Lung (tissue), 12 donors: ENCODE results near the gene FRRS1. TPM values are rescaled to one million over a fixed set of nuclear protein-coding genes. Genes with fewer than 3 reads are reported as not detected.

Experiments used
- ATAC-seq: fragments of 200-7000 bp; cut with Tn5 transposase; one replicate; pipeline ENCODE4 v1.9.1; 2020; ENCODE audit warnings: moderate number of reproducible peaks; ENCODE audit not compliant: insufficient read depth, low FRiP score
- DNase-seq, 3 donors: peaks; one replicate each; pipeline ENCODE4 v3.0.0-alpha.2; 2013 to 2017
- H3K27ac ChIP-seq, 2 donors: one replicate each; pipeline ENCODE4 v1.5.1; 2013; ENCODE audit warnings: mild to moderate bottlenecking in 2 of 2, moderate library complexity in 2 of 2, control low read depth in 1 of 2, inconsistent platforms in 1 of 2, low read depth in 1 of 2, low read length in 1 of 2
- H3K27me3 ChIP-seq, 3 donors: one replicate each; pipeline ENCODE4 v1.5.1; 2013; ENCODE audit warnings: low read length in 2 of 3; ENCODE audit not compliant: control insufficient read depth in 3 of 3, insufficient read depth in 3 of 3
- H3K36me3 ChIP-seq, 4 donors: one replicate each; pipeline ENCODE4 v1.5.1; 2013; ENCODE audit warnings: low read length in 4 of 4, mild to moderate bottlenecking in 1 of 4, moderate library complexity in 1 of 4; ENCODE audit not compliant: control insufficient read depth in 4 of 4, insufficient read depth in 4 of 4
- H3K4me1 ChIP-seq, 5 donors: one replicate each; pipeline ENCODE4 v1.5.1; 2013; ENCODE audit warnings: low read length in 5 of 5, mild to moderate bottlenecking in 2 of 5, moderate library complexity in 1 of 5; ENCODE audit not compliant: control insufficient read depth in 5 of 5, insufficient read depth in 5 of 5
- H3K4me3 ChIP-seq: one replicate; pipeline ENCODE4 v1.5.1; 2013; ENCODE audit warnings: mild to moderate bottlenecking, control low read depth, moderate library complexity
- H3K9ac ChIP-seq, 2 donors: one replicate each; pipeline ENCODE4 v1.5.1; 2013; ENCODE audit warnings: low read length in 2 of 2, control low read depth in 1 of 2; ENCODE audit not compliant: insufficient read depth in 1 of 2
- H3K9me3 ChIP-seq, 4 donors: one replicate each; pipeline ENCODE4 v1.5.1; 2013; ENCODE audit warnings: low read length in 3 of 4, mild to moderate bottlenecking in 1 of 4, moderate library complexity in 1 of 4; ENCODE audit not compliant: control insufficient read depth in 4 of 4, insufficient read depth in 3 of 4
- WGBS, 2 donors: extraction: QIAGEN DNeasy Blood & Tissue Kit; methylation state at CpG; one replicate each; pipeline ENCODE4 v1.1.7; 2013; 5-methylcytosine and 5-hydroxymethylcytosine counted together
- polyA plus RNA-seq, 2 donors: library from polyadenylated mRNA; stranded (reverse); fragments of 200-250 nt; gene quantifications; one replicate each; pipeline ENCODE4 v1.2.1, GENCODE V29; 2013
- total RNA-seq, 2 donors: library from RNA; depleted of rRNA in 1 of 2; stranded (reverse); fragments of >200 nt in 1 of 2; gene quantifications; one replicate each; pipeline ENCODE4 v1.2.1, GENCODE V29; 2014 to 2021
- TF ChIP-seq, protein P1 (sequence below): IDR thresholded peaks from 2 replicates; pipeline ENCODE4 v1.5.1; 2012; ENCODE audit warnings: mild to moderate bottlenecking; ENCODE audit errors: control extremely low read depth, extremely low read depth
- donor health status: control.
- donor health status: control.
- donor health status: Bipolar disorder and iron deficiency.
- donor health status: healthy.
- donor health status: DM: yes; HTN: yes; CAD: no.

The FRRS1 gene
- total and polyA plus RNA-seq, 4 donors, result 0.67 to 12.1 (median 7.4) TPM

DNA sequence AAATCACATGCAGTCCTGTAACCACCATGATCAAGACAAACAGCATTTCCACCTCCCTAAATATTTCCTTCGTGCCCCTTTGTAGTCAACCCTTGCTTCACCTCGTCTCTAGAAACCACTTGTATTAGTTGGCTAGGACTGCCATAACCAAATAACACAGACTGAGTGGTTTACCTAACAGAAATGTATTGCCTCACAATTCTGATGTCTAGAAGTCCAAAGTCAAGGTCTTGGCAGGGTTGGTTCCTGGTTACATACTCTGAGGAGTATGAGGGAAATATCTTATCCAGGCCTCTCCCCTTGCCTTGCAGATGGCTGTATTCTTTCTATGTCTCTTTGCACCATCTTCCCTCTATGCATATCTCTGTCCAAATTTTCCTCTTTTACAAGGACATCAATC lies 23.3 kb upstream of the FRRS1 start:
- Histone ChIP-seq H3K9ac (no peak overlapping the region), H3K9me3 (no peaks in the 10 kb centered on the region), H3K36me3 (no peaks in the 10 kb centered on the region), H3K27me3 (no peaks in the 10 kb centered on the region), H3K4me3 (no peak overlapping the region), H3K4me1 (no peaks in the 10 kb centered on the region), H3K27ac (no peak overlapping the region)
- no peak for ATAC-seq
- DNase-seq, result no peak
- 67 to 81% methylated on average over 2 of the region's 2 CpGs for WGBS, 2 donors
- TF ChIP-seq, protein P1, sequence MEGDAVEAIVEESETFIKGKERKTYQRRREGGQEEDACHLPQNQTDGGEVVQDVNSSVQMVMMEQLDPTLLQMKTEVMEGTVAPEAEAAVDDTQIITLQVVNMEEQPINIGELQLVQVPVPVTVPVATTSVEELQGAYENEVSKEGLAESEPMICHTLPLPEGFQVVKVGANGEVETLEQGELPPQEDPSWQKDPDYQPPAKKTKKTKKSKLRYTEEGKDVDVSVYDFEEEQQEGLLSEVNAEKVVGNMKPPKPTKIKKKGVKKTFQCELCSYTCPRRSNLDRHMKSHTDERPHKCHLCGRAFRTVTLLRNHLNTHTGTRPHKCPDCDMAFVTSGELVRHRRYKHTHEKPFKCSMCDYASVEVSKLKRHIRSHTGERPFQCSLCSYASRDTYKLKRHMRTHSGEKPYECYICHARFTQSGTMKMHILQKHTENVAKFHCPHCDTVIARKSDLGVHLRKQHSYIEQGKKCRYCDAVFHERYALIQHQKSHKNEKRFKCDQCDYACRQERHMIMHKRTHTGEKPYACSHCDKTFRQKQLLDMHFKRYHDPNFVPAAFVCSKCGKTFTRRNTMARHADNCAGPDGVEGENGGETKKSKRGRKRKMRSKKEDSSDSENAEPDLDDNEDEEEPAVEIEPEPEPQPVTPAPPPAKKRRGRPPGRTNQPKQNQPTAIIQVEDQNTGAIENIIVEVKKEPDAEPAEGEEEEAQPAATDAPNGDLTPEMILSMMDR, result no peak

DNA sequence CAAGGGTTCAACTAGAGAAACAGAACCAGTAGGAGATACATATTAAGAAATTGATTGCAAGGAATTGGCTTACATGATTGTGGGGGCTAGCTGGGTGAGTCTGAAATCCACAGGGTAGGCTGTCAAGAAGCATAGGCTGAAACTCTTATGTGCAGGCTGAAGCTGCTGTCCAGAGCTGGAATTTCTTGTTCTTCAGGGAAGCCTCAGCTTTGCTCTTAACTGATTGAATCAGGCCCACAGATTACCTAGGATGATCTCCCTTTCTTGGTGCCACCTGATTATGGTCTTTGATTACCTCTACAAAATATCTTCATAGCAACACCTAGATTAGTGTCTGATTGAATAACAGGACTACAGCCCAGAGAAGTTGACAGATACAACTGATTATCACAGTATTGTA lies 22.5 kb upstream of the FRRS1 start:
- H3K9ac ChIP-seq, result no peak overlapping the region
- no peaks in the 10 kb centered on the region for H3K4me1 ChIP-seq
- H3K9me3 ChIP-seq, result no peaks in the 10 kb centered on the region
- H3K4me3 ChIP-seq, result no peak overlapping the region
- no peaks in the 10 kb centered on the region for H3K27me3 ChIP-seq
- no peak for ATAC-seq
- TF ChIP-seq, protein P1, result no peak
- H3K36me3 ChIP-seq, result no peaks in the 10 kb centered on the region
- no peak overlapping the region for H3K27ac ChIP-seq
- no peak for DNase-seq

DNA sequence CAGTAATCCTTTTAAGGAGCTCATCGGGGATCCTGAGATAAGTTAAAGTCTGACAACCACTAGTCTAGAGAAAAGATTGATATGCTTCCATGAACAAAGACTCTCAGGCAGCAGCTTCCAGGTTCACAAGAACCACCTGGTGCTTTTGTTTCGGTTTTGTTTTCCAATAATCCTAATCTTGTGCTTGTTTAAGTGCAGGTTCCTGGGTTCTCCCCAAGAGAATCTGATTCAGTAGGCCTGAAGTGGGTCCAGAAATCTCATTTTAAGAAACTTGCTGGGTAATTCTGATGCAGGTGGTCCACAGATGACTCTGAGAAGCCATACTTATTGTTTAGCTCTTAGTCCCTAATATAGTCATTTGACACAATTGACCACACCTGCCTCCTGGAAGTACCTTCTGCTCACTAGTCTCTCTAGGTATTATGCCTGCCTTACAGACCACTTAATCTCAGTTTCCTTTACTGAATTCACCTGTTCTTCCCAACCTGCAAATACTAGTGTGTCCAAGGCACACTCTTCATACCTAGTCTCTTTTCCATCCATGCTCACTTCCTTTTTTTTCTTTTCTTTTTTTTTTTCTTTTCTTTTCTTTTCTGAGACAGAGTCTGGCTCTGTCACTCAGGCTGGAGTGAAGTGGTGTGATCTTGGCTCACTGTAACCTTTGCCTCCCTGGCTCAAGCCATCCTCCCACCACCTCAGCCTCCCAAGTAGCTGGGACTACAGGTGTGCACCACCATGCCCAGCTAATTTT lies 20.5 kb upstream of the FRRS1 start:
- TF ChIP-seq, protein P1, result no peak
- H3K27ac ChIP-seq, result no peak overlapping the region
- no peaks in the 10 kb centered on the region for H3K4me1 ChIP-seq
- DNase-seq (no peak), ATAC-seq (no peak)
- WGBS, 2 donors, result 88% methylated on average over 2 of the region's 2 CpGs
- H3K27me3 ChIP-seq, result no peaks in the 10 kb centered on the region
- H3K9me3 ChIP-seq, result no peaks in the 10 kb centered on the region
- H3K36me3 ChIP-seq, result no peaks in the 10 kb centered on the region
- H3K9ac ChIP-seq, result no peak overlapping the region
- H3K4me3 ChIP-seq, result no peak overlapping the region

DNA sequence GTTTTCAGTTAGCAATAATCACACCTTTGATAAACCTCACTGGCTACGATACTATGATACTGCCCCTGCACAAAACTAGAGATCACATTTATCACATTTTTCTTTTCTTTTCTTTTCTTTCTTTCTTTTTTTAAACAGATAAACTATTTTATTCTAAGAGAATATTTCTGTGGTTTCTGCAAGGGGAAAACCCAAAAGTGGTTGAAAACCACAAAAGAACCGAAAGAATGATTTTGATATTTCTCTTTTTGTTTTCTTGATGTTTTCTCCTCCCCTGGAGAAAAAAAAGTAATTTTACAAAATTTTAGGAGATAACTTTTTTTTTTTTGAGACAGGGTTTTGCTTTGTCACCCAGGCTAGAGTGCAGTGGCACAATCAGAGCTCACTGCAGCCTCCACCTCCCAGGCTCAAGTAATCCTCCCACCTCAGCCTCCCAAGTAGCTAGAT lies 18.4 kb upstream of the FRRS1 start:
- Histone ChIP-seq H3K9ac (no peak overlapping the region), H3K4me3 (no peak overlapping the region), H3K27me3 (peaks cover 0 to 2% (median 0%) of the 10 kb centered on the region in 3 donors), H3K27ac (no peak overlapping the region), H3K4me1 (no peaks in the 10 kb centered on the region), H3K9me3 (no peaks in the 10 kb centered on the region), H3K36me3 (no peaks in the 10 kb centered on the region)
- DNase-seq (no peak), ATAC-seq (no peak)
- TF ChIP-seq, protein P1, result no peak
- WGBS, 2 donors, result 53 to 60% methylated on average over 2 of the region's 2 CpGs
